ENCODE results near the gene PCNT.

DNA sequence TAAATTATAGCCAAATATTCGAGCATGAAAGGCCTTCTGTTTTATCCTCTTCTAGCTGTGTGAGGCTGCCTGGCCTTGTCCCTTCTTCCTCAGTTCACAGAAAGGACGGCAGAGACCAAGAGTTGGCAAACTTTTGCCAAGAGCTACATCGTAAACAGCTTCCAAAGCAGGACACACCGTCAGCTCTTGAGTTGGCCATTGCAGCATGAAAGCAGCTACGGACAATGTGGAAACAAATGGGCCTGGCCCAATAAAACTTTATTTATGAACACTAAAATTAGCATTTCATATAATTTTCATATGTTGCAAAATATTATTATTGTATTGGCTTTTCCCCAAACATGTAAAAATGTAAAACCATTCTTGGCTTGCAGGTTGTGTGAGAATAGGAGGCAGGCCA is 11.0 kb upstream of the PCNT start:
- TF ChIP-seq FOSL1 (IDR thresholded peaks at IDR 0.05; ENCODE audit: insufficient read depth, low read depth, low read length) (no peak), TAF1 (IDR thresholded peaks at IDR 0.05; ENCODE audit: low read depth, low read length) (no peak), ZNF274 (IDR thresholded peaks at IDR 0.05; ENCODE audit: borderline replicate concordance, extremely low read depth, low read length) (no peak), CHD2 (IDR thresholded peaks at IDR 0.05; ENCODE audit: low read length) (no peak), RXRA (IDR thresholded peaks at IDR 0.05; ENCODE audit: insufficient read depth, low read depth, low read length) (no peak), EP300 (IDR thresholded peaks at IDR 0.05; ENCODE audit: borderline replicate concordance in 1 of 2, low read depth in 2 of 2, low read length in 2 of 2) (no peak), JUN (IDR thresholded peaks at IDR 0.05; ENCODE audit: low read depth, low read length) (no peak), NANOG (IDR thresholded peaks at IDR 0.05; ENCODE audit: insufficient read depth, low read depth, low read length, poor library complexity, severe bottlenecking) (no peak), POLR2A (IDR thresholded peaks at IDR 0.05; ENCODE audit: control extremely low read depth in 1 of 2, low read depth in 2 of 2, low read length in 2 of 2) (no peak), MAFK (IDR thresholded peaks at IDR 0.05; ENCODE audit: low read depth, low read length) (no peak)
- TF ChIP-seq, protein P1, sequence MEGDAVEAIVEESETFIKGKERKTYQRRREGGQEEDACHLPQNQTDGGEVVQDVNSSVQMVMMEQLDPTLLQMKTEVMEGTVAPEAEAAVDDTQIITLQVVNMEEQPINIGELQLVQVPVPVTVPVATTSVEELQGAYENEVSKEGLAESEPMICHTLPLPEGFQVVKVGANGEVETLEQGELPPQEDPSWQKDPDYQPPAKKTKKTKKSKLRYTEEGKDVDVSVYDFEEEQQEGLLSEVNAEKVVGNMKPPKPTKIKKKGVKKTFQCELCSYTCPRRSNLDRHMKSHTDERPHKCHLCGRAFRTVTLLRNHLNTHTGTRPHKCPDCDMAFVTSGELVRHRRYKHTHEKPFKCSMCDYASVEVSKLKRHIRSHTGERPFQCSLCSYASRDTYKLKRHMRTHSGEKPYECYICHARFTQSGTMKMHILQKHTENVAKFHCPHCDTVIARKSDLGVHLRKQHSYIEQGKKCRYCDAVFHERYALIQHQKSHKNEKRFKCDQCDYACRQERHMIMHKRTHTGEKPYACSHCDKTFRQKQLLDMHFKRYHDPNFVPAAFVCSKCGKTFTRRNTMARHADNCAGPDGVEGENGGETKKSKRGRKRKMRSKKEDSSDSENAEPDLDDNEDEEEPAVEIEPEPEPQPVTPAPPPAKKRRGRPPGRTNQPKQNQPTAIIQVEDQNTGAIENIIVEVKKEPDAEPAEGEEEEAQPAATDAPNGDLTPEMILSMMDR (IDR thresholded peaks at IDR 0.05; ENCODE audit: control extremely low read depth in 1 of 3, insufficient read depth in 1 of 3, low read depth in 1 of 3, low read length in 3 of 3): no peak
- TF ChIP-seq, protein P2, sequence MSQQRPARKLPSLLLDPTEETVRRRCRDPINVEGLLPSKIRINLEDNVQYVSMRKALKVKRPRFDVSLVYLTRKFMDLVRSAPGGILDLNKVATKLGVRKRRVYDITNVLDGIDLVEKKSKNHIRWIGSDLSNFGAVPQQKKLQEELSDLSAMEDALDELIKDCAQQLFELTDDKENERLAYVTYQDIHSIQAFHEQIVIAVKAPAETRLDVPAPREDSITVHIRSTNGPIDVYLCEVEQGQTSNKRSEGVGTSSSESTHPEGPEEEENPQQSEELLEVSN (IDR thresholded peaks at IDR 0.05): no peak
- TF ChIP-seq, protein P3, sequence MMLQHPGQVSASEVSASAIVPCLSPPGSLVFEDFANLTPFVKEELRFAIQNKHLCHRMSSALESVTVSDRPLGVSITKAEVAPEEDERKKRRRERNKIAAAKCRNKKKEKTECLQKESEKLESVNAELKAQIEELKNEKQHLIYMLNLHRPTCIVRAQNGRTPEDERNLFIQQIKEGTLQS (IDR thresholded peaks at IDR 0.05; ENCODE audit: insufficient read depth, low read depth, low read length): no peak
